HG03439 (cell line): Measurements from ENCODE around the gene AKAP13.
"Not testable (repeated sequence)": the region's sequence is repeated elsewhere in the genome, so short reads cannot be mapped to it uniquely, and the experiment has no call there.

Source experiments
- ATAC-seq: cut with Tn5 transposase; IDR thresholded peaks from one replicate; pipeline ENCODE4 v1.9.1; 2021; ENCODE audit warnings: mild to moderate bottlenecking, moderate library complexity; ENCODE audit not compliant: unreplicated experiment

Gene AKAP13

DNA sequence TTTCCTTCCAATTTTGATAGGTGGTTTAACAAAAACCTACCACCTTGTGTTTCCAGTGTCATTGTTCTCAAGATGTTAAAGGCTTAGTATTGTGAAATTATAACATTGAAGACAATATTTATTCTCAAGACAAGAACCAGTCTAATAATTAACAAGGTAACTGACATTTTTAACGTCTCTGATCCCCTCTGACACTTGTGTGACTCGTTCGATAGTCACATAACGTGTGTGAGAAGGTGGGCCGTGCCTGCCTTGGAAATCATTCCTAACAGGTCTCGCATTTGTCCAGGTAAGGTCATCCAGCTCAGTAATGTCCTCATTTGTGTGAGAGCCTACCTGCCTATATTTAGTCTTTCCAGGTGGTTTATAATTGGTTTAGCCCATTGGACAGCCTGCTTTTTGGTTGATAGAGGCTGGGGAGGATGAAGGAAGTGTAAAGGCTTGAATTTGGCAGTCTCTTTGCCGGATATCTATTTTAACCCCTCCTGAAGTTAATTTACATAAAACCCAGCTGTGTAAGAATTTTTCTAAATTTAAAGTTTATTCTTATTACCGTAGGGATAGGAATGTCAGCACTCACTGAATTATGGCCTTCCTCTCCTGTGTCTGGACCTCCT, 94.4 kb downstream of the AKAP13 start:
- peak; percentile 50 for ATAC-seq

DNA sequence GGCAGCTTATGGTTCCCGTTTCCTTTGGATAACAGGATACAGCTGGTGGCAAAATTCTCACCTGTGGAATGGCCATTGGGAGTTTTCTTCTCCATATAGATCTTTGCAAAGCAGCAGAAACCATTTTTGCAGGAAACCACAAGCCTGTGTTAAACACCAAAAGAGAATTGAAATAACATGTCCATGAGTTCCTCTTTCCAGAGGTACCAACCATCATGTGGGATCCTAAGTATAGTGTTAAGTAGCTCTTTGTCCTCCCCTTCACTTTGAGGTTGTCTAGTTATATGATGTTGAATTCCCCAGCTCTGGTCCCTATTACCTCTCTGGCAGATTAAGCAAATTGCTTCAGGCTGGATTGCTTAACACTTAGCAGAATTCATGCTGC, 94.9 kb downstream of the AKAP13 start:
- ATAC-seq: peak; percentile 74

DNA sequence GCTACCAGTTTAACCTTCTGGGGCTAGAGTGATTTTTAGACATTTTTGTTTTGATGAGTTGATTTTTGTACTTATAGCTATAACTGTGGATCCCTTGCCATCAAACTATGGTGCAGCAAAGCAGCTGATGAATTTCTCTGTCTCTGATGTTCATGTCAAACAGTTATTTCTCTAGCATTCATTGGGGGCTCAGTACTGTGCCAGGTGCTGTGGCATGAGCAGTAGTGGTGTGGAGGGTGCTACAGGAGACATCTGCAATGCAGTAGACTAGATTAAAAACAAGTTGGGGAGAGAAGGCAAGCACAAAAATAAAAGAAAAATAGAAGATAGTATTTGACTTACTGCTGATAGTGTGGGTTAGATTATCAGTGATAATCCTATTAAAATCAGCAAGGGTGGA, 95.3 kb downstream of the AKAP13 start:
- no peak for ATAC-seq

DNA sequence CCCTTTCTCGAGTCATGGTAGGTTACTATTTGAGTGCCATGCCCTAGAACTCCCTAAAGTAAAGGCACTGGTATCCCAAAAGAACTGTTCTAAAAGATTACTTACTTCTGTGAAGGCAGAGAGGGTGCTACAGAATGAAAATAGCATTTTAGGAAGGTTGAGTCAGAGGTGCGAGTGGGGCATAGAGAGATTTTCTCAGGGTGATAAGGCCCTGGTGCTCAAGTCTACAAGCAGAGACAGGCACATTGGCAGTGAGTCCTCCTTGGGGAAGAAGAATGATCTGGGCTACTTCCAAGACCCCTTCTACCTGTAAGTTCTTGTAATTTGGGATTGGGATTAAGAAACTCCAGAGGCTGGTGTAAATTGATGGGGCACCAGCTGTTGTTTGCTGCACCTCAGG, 96.7 kb downstream of the AKAP13 start:
- ATAC-seq: no peak

DNA sequence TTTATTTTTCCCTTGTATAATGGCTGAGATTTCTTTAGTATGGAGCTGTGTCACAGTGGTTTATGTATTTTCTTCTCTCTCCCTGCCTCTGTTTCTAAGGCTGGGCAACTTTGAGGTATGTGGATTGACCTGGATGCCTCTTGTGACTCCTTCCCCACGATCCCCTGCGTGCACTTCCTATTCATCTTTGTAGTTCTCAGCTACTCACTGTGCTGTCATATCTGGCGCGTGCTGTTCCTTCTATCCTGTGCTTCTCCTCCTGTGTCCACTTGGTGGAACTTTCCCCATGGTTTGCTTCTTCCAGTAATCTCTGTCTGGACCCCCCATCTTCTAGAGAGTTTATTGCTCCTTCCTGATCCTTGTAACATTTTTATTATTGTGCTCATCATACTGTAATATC, 97.3 kb downstream of the AKAP13 start:
- no peak for ATAC-seq

DNA sequence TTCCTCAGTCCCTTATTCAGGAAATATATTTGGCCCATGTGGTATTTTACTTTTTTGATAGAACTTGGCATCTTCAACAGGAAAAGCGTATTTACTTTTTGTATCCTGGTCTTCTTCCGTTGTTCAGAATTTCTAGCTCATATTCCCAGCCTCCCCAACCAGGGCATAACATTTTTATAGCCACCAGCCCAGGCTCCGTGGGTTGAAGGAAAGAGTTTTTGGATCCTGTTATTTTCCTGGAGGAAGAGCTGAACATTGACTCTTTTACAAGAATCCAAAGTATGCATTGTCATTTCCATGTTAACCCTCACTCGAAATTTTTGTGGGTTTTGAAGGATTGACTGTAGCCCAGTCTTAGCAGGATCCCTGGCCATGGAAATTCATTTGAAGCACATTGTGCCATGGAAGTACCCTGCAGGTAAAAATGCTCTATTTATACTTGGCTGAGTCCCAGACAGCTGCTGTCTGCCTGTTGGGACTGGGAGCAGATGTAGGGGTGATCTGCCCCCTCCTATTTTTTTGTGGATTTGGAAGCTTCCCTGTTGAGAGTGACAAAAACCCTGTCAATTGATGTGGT, 98.8 kb downstream of the AKAP13 start:
- ATAC-seq: no peak

DNA sequence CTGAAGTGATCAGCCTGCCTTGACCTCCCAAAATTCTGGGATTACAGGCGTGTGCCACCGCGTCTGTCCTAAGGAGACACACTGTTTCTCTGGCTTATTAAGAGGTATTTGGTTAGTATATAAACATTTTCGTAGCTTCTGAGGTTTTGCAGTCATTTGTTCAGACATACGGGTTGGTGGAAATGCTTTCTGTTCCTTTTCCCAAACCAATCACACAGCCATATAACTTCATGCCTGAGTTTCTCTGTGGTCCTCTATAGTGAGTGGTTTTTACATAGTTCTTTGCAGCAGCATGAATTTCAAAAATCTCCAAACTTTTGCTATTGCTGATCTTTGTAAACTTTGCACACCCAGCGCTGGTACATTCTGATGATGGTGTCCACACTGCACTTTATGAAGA, 100.5 kb downstream of the AKAP13 start:
- no peak for ATAC-seq

DNA sequence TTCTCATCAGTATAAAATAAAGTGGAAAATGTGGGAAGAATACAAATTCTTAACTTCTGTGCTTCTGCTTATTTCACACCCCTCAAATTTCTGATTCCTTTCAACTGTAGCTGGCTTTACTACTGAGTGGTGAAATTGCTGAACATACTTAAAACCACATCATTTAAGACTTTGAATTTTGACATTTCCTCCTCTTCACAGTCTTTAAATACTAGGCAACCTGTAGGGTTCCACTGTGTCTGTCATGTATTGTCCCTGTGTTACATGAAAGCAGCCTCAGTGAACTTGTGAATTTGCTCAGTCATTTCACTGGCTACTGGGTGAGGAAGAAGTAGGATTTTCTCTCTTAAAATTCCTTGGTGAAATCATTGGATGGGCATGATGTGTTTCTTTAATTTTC, 101.1 kb downstream of the AKAP13 start:
- not testable (repeated sequence) for ATAC-seq

DNA sequence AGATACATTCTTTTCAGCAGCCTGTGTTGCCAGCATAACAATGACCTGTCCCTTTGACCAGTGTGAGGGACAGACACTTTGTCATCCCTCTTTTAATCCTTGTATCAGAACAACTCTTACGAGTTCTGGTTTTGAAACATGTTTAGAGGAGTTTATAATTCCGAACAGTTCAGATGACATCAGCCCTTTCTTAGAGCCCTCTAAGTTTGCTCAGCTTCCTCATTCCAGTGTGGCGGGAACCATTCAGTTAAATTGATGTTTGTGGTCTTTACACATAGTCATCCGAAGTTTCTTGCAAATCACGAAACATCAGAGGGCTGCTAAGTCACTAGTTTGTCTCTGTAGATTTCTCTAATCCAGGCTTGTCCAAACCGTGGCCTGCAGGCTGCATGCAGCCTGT, 102.5 kb downstream of the AKAP13 start:
- ATAC-seq: no peak

DNA sequence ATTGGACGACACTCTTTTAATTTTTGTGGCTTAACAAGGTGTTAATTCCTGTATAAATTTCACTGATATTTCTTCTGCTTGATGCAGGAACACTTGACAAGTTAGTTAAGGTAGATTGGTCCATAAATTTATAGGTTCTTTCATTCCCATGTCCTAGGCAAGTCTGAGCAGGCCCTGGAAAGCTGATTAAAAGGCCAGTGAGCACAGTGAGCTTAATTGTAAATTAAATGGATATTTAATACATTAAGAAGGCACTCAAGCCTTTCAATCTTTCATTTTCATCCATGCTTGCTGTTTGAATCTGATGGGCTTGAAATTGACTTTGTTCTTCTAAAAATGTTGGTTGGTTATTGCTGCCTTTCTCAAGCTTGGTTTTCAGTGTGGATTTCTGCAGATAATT, 103.6 kb downstream of the AKAP13 start:
- ATAC-seq: not testable (repeated sequence)

DNA sequence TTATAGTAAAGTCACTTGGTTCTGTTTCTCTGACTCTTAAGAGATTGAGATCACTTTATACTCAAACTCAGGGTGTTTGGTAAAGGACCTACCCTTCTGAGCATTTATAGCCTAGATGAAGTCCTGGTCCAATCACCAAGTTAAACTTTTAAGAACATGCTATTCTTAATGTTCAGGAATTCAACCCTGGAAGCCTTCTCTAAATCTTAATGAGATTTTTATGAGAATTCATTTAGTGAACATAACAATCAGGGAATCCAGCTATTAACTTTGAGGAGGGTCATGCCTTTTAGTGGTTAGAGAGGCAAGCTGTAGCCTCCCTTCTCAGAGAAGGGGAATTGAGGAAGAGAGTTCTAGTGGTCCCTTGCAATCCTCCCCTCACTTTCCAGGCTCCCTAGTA, 104.5 kb downstream of the AKAP13 start:
- not testable (repeated sequence) for ATAC-seq

DNA sequence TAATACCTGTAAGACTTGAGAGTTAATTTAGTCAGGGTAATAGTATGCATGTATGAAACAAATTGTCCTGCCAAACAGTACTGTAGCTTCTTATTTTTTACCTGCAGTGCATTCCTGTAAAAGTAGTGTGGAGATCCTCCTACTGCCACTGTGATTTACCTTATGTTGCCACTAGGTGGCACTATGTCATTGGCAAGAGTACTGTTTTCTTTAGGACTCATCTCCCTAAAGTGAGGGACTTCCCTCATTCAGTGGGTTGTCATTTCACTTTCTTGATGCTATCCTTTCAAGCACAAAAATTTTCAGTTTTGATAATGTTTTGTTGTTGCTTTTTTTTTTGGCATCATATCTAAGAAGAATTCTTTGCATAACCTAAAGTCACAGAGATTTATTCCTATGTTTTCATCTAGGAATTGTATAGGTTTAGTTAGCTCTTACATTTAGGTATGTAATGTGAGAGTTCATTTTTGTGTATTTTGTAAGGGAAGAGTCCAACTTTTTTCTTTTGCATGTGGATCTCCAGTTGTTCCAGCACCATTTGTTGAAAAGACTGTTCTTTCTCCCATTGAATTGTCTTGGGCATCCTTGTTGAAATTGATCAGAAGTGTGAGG, 105.7 kb downstream of the AKAP13 start:
- ATAC-seq: peak; percentile 71

DNA sequence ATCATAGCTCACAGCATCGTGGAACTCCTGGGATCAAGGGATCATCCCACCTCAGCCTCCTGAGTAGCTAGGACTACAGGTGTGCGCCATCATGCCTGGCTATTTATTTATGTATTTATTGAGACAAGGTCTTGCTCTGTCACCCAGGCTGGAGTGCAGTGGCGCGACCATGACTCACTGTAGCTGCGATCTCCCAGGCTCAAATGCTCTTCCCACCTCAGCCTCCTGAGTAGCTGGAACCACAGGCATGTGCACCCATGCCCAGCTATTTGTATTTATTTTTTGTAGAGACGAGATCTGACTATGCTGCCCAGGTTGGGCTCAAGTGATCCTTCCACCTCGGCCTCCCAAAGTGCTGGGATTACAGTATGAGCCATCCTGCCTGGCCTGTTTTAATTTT, 107.4 kb downstream of the AKAP13 start:
- not testable (repeated sequence) for ATAC-seq

DNA sequence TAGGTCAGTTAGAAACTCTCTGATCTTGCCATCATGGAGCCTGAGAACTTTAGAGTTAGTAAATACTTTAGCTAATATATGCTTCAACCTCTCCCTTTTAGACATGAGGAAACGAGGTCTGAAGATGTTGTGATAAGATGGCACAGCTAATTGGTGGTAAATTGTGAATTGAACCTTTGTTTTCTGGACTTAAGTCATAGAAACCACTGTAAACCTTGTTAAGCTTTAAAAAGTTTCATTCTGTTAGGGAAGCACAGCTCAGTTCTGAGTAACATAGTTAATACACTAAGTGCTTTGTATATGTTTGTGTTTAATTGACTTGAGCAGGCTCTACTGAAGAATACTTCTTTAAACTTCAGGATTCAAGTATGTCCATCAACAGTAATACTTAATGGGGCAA, 108.6 kb downstream of the AKAP13 start:
- ATAC-seq: no peak

DNA sequence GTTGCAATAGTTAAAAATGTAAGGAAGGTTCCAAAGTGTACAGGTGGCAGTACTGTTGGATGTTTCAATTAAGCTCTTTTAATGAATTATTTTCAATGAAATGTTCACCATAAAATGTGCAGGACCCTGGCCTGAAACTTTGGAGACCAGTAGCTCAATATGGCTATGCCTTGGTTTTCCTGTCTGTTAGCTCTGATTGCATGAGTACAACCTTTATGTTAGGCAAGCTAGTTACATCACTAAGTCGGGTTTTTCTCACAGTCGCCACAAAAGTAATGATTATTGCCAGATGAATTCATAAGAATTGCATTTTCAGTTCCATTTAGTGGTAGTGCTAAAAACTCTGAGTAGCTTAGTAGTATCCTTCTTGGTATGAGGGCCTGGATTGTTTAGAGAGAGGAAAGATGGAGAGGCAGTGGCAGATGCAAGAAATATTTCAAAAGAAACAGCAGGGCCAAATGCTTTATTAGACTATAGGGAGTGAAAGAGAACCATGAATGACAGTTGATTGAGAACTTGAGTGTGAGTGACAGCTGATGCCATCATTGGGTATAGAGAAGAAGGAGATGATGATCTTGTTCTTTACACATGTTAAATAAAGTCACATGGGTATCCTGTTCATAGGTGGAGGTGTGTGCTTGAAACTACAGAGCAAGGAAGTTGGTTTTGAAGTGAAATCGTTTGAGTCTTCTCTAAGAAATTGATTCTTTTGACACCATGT, 109.5 kb downstream of the AKAP13 start:
- ATAC-seq: no peak

DNA sequence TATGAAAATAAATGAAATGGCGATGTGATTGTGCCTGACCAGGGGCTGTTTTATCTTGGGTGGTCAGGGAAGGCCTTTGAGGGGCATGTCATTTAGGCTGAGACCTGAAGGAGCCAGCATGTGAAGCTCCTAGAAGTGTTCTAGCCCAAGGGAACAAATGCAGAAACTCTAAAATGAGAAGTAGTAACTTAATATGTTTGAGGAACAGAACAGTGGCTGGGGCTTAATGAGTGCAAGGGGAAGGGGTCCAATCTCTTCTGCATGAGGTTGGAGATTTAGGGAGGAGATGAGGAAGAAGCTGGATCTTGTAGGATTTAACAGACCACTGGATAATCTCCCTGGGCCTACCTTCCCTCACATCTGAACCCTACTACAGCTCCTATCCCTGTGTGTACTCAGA, 110.5 kb downstream of the AKAP13 start:
- no peak for ATAC-seq

DNA sequence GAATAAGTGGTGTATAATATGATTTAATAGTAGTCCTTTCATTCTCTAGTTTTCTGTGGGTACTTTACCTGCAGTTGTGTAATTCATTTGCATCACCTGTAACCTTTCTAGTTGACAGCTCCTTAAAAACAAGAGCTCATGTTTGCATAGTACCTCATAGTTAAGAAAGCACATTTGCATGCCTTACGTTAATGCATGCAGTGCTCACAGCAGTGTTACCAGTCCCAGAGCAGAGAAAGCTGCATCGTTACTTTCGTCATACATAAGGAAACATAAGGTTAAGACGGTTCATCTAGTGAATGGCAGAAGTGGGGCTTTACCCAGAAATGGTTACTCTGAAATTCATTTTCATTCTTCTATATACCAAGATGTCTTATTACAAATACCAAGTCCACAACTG, 111.3 kb downstream of the AKAP13 start:
- ATAC-seq: no peak

DNA sequence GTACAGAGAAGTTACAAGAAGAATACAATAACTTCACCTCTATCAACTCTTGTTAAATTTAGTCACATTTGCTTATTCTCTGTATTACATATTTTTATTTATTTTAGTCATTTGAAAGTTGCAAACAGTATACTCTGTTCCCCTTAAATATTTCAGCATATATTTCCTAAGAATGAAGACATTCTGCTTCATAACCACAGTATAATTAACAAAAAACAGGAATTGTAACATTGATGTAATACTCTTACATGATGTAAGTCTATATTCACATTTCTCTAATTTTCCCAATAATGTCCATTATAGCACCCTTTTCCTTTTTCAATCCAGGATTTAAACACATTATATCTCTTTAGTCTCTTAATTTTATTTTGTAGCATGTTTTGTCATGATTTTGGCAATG, 112.0 kb downstream of the AKAP13 start:
- ATAC-seq: no peak

DNA sequence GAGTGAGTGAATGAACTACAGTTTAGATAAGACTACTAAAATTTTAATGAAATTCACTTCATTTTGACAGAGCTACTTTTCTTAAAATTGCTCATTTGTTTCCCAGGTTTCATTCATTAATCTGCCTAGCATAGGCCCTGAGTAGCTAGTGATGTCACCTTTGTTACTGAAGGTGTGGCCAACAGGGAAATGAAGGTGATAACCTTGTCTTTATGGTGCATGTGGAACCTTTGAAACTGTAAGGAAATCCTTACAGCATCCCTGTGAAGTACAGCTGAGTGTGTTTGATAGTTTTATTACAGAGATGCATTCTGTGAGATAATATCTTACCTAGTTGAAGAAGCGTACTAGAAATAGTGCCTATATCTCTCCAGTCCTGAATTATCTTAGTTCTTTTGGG, 112.9 kb downstream of the AKAP13 start:
- ATAC-seq: no peak

DNA sequence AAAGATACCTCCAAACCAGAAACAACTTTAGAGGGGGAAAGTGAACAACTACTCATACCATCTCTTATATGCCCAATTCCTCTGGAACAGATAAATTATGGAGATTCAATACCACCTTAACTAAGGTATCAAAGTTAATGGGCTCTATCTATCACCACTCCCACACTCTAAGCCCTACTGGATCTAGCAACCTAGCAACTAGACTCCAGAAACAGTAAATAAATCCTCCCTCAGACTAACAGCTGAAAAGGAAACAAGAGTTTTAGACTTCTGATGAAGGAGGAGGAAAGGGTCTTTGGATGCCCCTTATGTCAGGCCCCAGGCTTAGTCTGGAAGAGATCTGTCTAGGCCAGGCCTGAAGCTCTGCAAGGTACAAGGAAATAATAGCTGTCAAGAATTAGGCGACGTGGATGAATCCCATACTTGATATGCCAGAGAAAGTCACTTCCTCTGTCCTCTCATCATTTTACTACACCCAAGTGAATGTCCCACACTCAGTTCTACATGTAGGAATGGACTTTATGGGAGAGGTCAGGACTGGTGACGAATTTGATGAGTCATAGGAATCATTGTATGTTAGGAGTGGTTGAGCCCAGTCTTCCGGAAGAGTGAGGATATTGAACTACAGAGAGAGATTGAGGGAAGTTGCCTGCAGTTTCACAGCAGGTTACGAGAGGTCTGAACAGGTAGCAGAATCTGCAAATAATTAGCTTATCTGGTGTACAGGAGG, 113.8 kb downstream of the AKAP13 start:
- no peak for ATAC-seq

DNA sequence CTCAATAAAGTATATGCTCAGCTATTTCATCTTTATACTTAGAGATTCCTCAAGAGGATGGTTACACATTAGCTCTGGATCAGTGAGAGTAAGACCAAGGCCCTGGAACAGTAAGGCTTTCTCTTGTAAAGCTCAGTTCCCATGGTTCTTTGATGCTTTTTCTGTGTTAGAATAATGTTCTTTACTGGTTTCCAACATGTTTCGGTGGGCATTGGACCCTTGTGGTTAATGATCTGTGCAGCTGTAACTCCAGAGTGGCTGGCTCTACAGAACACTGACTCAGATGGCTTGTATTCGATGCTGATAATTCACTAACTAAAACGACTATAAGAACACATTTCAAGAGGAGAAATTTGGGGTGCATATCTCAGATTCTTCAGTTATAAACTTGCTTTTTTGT, 114.7 kb downstream of the AKAP13 start:
- ATAC-seq: no peak
